HAP-1 (cell line): ENCODE results near the gene ARHGEF1.

Experiments
- DNase-seq, 2 experiments: peaks; one replicate each; pipeline ENCODE4 v3.0.0-alpha.2; 2016 to 2020; ENCODE audit warnings: low spot score in 2 of 2
- H3K27me3 ChIP-seq: fragments of 250-450 bp; sonication (Bioruptor Pico); 2 replicates; pipeline ENCODE4 v1.5.1; 2020; ENCODE audit warnings: low read depth, mild to moderate bottlenecking, moderate library complexity
- H3K36me3 ChIP-seq: fragments of 250-450 bp; sonication (Bioruptor Pico); replicated peaks from 2 replicates; pipeline ENCODE4 v1.5.1; 2020; ENCODE audit warnings: mild to moderate bottlenecking
- H3K4me1 ChIP-seq: fragments of 250-450 bp; sonication (Bioruptor Pico); 2 replicates; pipeline ENCODE4 v1.5.1; 2020; ENCODE audit warnings: mild to moderate bottlenecking
- H3K4me3 ChIP-seq: fragments of 250-450 bp; sonication (Bioruptor Pico); 2 replicates; pipeline ENCODE4 v1.5.1; 2020; ENCODE audit warnings: mild to moderate bottlenecking, moderate library complexity
- H3K9me3 ChIP-seq: fragments of 250-450 bp; sonication (Bioruptor Pico); 2 replicates; pipeline ENCODE4 v1.5.1; 2020; ENCODE audit warnings: mild to moderate bottlenecking, moderate library complexity
- in situ Hi-C: fragments of 300-500 bp; cut with MboI; formaldehyde crosslinking; loops from 3 replicates; pipeline ENCODE4 v1.14.3; 2020; ENCODE audit warnings: low sequenced_read_pairs, inconsistent platforms, mixed read lengths

ARHGEF1 gene

GRCh38 chr19:41956621-41957020 is 73.6 kb downstream of the ARHGEF1 start:
- Histone ChIP-seq H3K27me3 (no peaks in the 10 kb centered on the region), H3K4me1 (peaks cover 10% of the 10 kb centered on the region), H3K4me3 (no peak overlapping the region), H3K36me3 (peaks cover 5% of the 10 kb centered on the region; the same call in 1 of the 2 replicates), H3K9me3 (no peaks in the 10 kb centered on the region)
- DNase-seq = no peak
- in situ Hi-C loops = no loop called here
